Cardiac muscle cell (in vitro differentiated cells and primary cell): ENCODE measurements around the gene ETS2. TPM values are rescaled to one million over a fixed set of nuclear protein-coding genes. Genes with fewer than 3 reads are reported as not detected.

Experiments
- DNase-seq, 2 donors: peaks; one replicate each; pipeline versions ENCODE4 v3.0.0 to v3.0.0-alpha.2; 2010 to 2017; ENCODE audit warnings: low read depth in 1 of 2, low spot score in 1 of 2
- H3K27ac ChIP-seq: fragments of 200-600 bp; sonication (generic); 2 replicates; pipeline ENCODE4 v1.5.1; 2016
- H3K27me3 ChIP-seq: fragments of 200-600 bp; sonication (generic); 2 replicates; pipeline ENCODE4 v1.6.0; 2016; ENCODE audit warnings: control low read depth
- H3K36me3 ChIP-seq: fragments of 200-600 bp; sonication (generic); 2 replicates; pipeline ENCODE4 v1.5.1; 2016; ENCODE audit warnings: control low read depth
- H3K4me1 ChIP-seq: fragments of 200-600 bp; sonication (generic); 2 replicates; pipeline ENCODE4 v1.8.1; 2017; ENCODE audit warnings: low read depth, mild to moderate bottlenecking, mixed run types
- H3K4me3 ChIP-seq: fragments of 200-600 bp; sonication (generic); 2 replicates; pipeline ENCODE4 v1.5.1; 2016; ENCODE audit warnings: mild to moderate bottlenecking
- H3K9me3 ChIP-seq: fragments of 200-600 bp; sonication (generic); 2 replicates; pipeline ENCODE4 v1.5.1; 2017; ENCODE audit warnings: low read depth, mild to moderate bottlenecking, control low read depth
- polyA plus RNA-seq: library from polyadenylated mRNA; unstranded; fragments of >200 nt; fragmentation: Nextera tagmentation; extraction: Ambion mirVana; gene quantifications from 2 replicates; pipeline ENCODE4 v1.2.1, GENCODE V29; 2016
- total RNA-seq: library from RNA; depleted of rRNA; stranded (reverse); fragments of >200 nt; gene quantifications from 2 replicates; pipeline ENCODE4 v1.2.3, GENCODE V29; 2016
- TF ChIP-seq, protein P1 (sequence below): IDR thresholded peaks from 2 replicates; pipeline ENCODE4 v1.5.1; 2012; ENCODE audit warnings: low read depth, mild to moderate bottlenecking, low read length

ETS2 gene
- total and polyA plus RNA-seq, 2 experiments from 2014 or later, result 20.9 to 25.2 TPM

DNA sequence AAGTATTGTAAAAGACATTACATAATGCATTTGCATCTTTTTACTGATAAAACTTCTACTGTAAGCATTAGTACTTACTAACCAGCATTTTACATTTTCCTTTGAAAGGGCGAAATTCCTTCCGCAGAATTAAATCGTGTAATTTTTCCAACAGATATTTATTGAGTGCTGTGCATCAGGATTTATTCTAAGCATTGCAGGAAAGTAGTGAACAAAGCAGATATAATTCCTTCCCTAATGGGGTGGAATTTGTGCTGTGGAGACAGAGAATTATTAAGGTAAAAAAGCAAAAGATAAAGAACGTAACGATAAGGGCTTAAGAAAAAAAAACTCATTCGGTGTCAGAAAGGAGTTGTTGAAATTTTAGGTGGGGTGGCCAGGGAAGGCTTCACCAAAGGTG lies 7.6 kb upstream of the ETS2 start:
- Histone ChIP-seq H3K27ac (peak overlapping the region; percentile 43), H3K27me3 (no peaks in the 10 kb centered on the region), H3K9me3 (no peaks in the 10 kb centered on the region), H3K36me3 (no peaks in the 10 kb centered on the region), H3K4me3 (no peak overlapping the region), H3K4me1 (peaks cover 14% of the 10 kb centered on the region)
- TF ChIP-seq, protein P1, sequence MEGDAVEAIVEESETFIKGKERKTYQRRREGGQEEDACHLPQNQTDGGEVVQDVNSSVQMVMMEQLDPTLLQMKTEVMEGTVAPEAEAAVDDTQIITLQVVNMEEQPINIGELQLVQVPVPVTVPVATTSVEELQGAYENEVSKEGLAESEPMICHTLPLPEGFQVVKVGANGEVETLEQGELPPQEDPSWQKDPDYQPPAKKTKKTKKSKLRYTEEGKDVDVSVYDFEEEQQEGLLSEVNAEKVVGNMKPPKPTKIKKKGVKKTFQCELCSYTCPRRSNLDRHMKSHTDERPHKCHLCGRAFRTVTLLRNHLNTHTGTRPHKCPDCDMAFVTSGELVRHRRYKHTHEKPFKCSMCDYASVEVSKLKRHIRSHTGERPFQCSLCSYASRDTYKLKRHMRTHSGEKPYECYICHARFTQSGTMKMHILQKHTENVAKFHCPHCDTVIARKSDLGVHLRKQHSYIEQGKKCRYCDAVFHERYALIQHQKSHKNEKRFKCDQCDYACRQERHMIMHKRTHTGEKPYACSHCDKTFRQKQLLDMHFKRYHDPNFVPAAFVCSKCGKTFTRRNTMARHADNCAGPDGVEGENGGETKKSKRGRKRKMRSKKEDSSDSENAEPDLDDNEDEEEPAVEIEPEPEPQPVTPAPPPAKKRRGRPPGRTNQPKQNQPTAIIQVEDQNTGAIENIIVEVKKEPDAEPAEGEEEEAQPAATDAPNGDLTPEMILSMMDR, result no peak
- no peak for DNase-seq

DNA sequence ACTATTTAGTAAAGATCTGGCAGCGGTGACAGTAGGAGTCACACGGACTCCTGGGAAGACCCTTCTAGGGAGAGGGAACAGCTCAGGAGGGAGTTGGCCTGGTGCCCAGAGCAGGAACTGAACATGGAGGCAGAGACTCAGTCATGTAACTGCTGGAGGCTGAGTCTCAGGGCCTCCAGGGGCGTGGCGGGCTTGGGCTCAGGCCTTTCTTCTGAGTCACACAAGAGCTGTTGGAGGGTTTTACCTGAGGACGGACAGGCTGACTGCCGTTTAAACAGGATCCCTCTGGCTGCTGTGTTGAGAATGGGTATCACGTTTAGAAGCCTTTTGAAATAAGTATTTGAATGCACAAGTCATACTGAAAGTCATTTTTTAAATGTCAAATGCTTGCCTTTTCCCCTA lies 7.2 kb upstream of the ETS2 start:
- Histone ChIP-seq H3K27ac (no peak overlapping the region), H3K27me3 (no peaks in the 10 kb centered on the region), H3K4me1 (peaks cover 14% of the 10 kb centered on the region), H3K36me3 (no peaks in the 10 kb centered on the region), H3K4me3 (no peak overlapping the region), H3K9me3 (no peaks in the 10 kb centered on the region)
- TF ChIP-seq, protein P1, result no peak
- DNase-seq, result peak; percentile 35 to 50

DNA sequence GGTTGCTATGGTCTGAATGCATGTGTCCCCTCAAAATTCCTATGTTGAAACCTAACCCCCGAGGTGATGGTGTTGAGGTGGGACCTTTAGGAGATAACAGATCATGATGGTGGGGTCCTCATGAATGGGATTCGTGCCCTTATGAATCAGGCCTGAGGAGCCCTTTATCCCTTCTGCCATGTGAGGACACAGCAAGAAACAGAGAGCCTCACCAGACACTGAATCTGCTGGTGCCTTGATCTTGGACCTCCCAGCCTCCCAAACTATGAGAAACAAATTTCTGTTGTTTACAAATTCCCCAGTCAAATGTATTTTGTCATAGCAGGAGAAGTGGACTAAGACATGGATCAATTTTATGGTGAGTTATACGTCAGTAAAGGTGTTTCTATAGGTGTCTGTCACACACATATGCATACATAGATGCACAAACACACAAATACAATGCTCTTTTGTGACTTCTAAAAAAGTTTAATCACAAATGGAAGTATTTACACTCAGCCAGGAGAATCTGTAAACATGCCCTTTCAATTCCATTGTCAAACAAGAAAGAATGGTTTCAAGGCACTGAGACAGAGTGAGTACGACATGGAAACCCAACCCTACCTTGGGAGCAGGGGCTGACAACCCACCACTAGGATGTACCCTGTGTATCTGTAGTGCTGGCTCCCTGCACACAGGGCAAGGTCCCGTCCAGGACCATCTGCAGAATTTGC lies 5.5 kb upstream of the ETS2 start:
- H3K36me3 ChIP-seq, result no peaks in the 10 kb centered on the region
- H3K9me3 ChIP-seq, result no peaks in the 10 kb centered on the region
- no peak overlapping the region for H3K4me3 ChIP-seq
- TF ChIP-seq, protein P1, result no peak
- H3K27me3 ChIP-seq, result no peaks in the 10 kb centered on the region
- peaks cover 14% of the 10 kb centered on the region for H3K4me1 ChIP-seq
- no peak for DNase-seq
- no peak overlapping the region for H3K27ac ChIP-seq

DNA sequence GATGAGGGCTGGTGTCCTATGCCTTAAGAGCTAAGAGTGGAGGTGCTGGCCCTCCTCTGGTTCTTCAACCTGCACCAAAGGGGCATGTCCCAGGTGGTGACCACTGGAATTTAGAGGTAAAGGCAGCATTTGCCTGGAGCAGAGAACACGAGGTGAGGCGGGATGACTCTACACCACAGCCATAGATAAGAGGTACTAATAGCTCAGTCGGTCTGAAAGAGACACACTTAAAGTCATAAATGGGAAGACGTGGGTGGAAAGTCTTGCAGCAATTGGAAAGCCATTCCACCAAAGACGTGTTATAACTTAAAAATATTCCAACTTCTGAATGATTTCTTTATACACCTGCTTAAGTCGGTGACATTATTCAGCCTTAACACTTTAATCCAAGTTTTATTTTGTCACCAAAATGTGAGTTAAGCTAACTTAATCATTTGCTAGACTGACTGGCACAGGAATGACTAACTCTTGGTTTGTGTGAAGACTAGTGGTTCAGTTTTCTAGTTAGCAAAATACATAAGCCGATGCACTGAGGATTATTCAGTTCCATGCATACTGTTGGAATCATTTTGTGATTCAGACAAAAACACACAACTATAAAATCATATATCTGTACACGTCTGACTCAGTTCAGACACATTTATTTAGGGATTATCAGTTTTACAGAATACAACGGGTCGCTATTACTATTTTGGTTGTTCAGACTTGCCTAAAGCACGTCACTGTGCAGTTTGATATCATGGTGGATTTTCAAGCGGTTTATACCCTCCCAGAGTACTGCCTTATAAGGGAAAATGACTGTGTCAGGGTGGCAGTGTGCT lies 4.6 kb upstream of the ETS2 start:
- TF ChIP-seq, protein P1, result no peak

DNA sequence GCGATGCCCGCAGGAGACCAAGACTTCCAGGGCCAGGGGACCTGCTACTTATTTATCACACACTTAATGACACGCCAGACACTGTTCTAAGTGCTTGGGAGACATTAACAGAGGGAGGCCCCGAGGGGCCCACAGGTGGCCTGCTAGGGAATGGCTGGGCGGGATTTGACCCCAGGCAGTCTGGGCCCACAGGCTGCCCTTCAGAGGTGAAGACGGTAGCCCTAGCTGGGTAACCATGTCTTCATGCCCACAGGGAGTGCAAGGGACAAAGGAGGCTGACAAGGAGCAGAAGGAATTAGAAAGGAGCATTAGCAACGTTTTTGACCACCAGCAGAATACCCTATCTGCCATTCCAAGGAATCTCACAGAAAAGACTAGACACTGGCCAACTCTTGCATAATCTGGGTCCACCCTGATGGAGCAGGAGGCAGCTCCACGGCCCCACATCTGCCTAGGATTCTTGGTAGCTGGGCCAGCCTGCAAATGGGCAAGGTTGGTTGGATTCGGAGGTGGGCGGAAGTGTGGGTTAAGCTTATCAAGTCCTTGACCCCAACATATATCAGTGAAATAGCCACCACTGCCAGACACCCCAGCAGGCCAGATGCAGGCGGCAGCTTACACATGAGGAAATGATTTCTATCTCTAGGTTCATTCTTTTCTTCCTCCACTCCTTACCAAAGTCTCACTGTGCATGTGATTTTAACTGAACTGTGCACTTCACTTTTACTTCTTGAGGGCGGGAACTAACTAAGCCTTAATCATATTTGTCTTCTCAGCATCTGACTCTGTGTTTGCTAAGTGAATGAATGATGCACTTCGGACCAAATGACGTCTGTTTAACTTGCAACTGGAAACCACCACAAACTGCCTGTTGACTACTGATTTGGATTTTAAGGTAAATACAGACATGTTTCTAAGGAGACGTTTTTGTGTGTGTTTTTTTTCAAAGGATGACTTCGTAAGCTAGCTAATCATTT lies 3.4 kb upstream of the ETS2 start:
- H3K4me3 ChIP-seq, result no peak overlapping the region
- TF ChIP-seq, protein P1, result no peak
- no peaks in the 10 kb centered on the region for H3K36me3 ChIP-seq
- H3K27ac ChIP-seq, result no peak overlapping the region
- DNase-seq, result no peak
- no peaks in the 10 kb centered on the region for H3K27me3 ChIP-seq
- no peaks in the 10 kb centered on the region for H3K9me3 ChIP-seq
- peaks cover 17% of the 10 kb centered on the region for H3K4me1 ChIP-seq

More for the DNA sequence above, 4.6 kb upstream of the ETS2 start:
- no peaks in the 10 kb centered on the region for H3K27me3 ChIP-seq
- no peak overlapping the region for H3K27ac ChIP-seq
- peaks cover 14% of the 10 kb centered on the region for H3K4me1 ChIP-seq
- H3K9me3 ChIP-seq, result no peaks in the 10 kb centered on the region
- H3K4me3 ChIP-seq, result no peak overlapping the region
- DNase-seq, result no peak
- H3K36me3 ChIP-seq, result no peaks in the 10 kb centered on the region
